ENCODE results near the gene COX19. TPM values are rescaled to one million over a fixed set of nuclear protein-coding genes. Genes with fewer than 3 reads are reported as not detected.

COX19 gene
- total RNA-seq, 1 experiment from 2014 or later: 18.8 TPM

DNA sequence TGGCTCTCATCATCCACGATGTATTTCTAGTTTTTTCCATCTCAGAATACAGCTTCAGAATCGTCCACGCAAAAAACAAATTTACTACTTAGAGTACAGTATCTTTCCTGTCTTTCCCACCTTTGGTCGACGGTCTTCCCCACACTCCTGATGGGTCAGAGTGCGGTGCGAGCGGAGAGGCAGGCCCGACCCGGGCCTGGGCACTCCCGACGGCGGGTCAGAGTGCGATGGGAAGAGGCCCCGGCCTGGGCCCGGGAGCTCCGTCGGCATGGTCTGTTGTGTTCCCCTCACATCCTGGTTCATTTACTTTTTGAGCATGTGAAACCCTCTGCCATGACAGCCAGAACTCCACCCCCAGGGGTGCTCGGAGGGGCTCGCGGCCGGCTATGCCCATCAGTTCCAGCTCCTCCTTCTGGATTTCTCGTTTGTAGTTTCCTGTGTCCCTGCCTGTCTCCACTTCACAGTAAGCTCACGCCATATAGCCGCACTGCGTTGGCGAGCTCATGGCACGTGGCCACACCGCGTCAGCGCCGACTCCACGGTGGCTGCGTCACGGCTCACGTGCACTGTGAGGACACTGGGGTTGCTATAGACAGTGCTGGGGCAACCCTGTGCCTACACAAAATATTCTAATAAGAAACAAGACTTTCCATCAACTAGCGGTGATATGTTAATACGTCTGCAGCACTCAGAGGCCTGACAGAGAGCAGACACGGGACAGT lies 7.8 kb downstream of the COX19 start:
- ChIA-PET CTCF (no interaction called here), POLR2A (ENCODE audit: low non-redundant PET) (no interaction called here)
- Histone ChIP-seq H3K4me3 (ENCODE audit: low read depth, low read length, poor library complexity, severe bottlenecking) (no peak overlapping the region), H3K27me3 (replicated peaks; ENCODE audit: insufficient read depth, low read depth, low read length, poor library complexity) (no peaks in the 10 kb centered on the region), H3K9me3 (ENCODE audit: low read depth, low read length, poor library complexity, severe bottlenecking) (no peaks in the 10 kb centered on the region), H3K4me1 (ENCODE audit: insufficient read depth, low read length, poor library complexity, severe bottlenecking) (peaks cover 18% of the 10 kb centered on the region), H3K27ac (ENCODE audit: low read depth, low read length, poor library complexity, severe bottlenecking) (no peak overlapping the region), H3K36me3 (ENCODE audit: insufficient read depth, low read length, poor library complexity, severe bottlenecking) (peaks cover 52% of the 10 kb centered on the region)
- intact Hi-C loops (cut with micrococcal nuclease; ENCODE audit: unreplicated experiment): no loop called here
- no TSS peak for BruUV-seq (replicated peaks)
- DNase-seq (ENCODE audit: low spot score): no peak
- TF ChIP-seq, protein P1, sequence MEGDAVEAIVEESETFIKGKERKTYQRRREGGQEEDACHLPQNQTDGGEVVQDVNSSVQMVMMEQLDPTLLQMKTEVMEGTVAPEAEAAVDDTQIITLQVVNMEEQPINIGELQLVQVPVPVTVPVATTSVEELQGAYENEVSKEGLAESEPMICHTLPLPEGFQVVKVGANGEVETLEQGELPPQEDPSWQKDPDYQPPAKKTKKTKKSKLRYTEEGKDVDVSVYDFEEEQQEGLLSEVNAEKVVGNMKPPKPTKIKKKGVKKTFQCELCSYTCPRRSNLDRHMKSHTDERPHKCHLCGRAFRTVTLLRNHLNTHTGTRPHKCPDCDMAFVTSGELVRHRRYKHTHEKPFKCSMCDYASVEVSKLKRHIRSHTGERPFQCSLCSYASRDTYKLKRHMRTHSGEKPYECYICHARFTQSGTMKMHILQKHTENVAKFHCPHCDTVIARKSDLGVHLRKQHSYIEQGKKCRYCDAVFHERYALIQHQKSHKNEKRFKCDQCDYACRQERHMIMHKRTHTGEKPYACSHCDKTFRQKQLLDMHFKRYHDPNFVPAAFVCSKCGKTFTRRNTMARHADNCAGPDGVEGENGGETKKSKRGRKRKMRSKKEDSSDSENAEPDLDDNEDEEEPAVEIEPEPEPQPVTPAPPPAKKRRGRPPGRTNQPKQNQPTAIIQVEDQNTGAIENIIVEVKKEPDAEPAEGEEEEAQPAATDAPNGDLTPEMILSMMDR (conservative IDR thresholded peaks at IDR 0.05; ENCODE audit: low read depth, low read length): no peak
- TF ChIP-seq EZH2 (IDR thresholded peaks at IDR 0.05; ENCODE audit: borderline replicate concordance, low read depth, low read length, poor library complexity, severe bottlenecking): no peak

- H3K27me3 ChIP-seq (replicated peaks; ENCODE audit: insufficient read depth, low read depth, low read length, poor library complexity): no peaks in the 10 kb centered on the region
- no peak for TF ChIP-seq EZH2 (IDR thresholded peaks at IDR 0.05; ENCODE audit: borderline replicate concordance, low read depth, low read length, poor library complexity, severe bottlenecking)
- TF ChIP-seq, protein P1 (conservative IDR thresholded peaks at IDR 0.05; ENCODE audit: low read depth, low read length): no peak
- POLR2A ChIA-PET (ENCODE audit: low non-redundant PET): no interaction called here
- H3K4me3 ChIP-seq (ENCODE audit: low read depth, low read length, poor library complexity, severe bottlenecking): no peak overlapping the region
- intact Hi-C loops (cut with micrococcal nuclease; ENCODE audit: unreplicated experiment): no loop called here
- H3K9me3 ChIP-seq (ENCODE audit: low read depth, low read length, poor library complexity, severe bottlenecking): no peaks in the 10 kb centered on the region
- DNase-seq (ENCODE audit: low spot score): no peak
- no peak overlapping the region for H3K27ac ChIP-seq (ENCODE audit: low read depth, low read length, poor library complexity, severe bottlenecking)
- peaks cover 44% of the 10 kb centered on the region for H3K36me3 ChIP-seq (ENCODE audit: insufficient read depth, low read length, poor library complexity, severe bottlenecking)
- H3K4me1 ChIP-seq (ENCODE audit: insufficient read depth, low read length, poor library complexity, severe bottlenecking): peaks cover 18% of the 10 kb centered on the region
- CTCF ChIA-PET: interaction anchor here (0.6 kb wide), 1 partner anchor 290 kb away, joined by 3 read pairs; no protein-coding TSS in a partner anchor
- no TSS peak for BruUV-seq (replicated peaks)
Measured at GRCh38 chr7:966291-967069, 8.9 kb downstream of the COX19 start.

- peak; percentile 87 for DNase-seq (ENCODE audit: low spot score)
- Histone ChIP-seq H3K9me3 (ENCODE audit: low read depth, low read length, poor library complexity, severe bottlenecking) (no peaks in the 10 kb centered on the region), H3K4me3 (ENCODE audit: low read depth, low read length, poor library complexity, severe bottlenecking) (no peak overlapping the region), H3K4me1 (ENCODE audit: insufficient read depth, low read length, poor library complexity, severe bottlenecking) (peaks cover 20% of the 10 kb centered on the region), H3K27me3 (replicated peaks; ENCODE audit: insufficient read depth, low read depth, low read length, poor library complexity) (no peaks in the 10 kb centered on the region), H3K36me3 (ENCODE audit: insufficient read depth, low read length, poor library complexity, severe bottlenecking) (peaks cover 31% of the 10 kb centered on the region), H3K27ac (ENCODE audit: low read depth, low read length, poor library complexity, severe bottlenecking) (peak overlapping the region; percentile 69)
- intact Hi-C loops (cut with micrococcal nuclease; ENCODE audit: unreplicated experiment): no loop called here
- BruUV-seq (replicated peaks): no TSS peak
- ChIA-PET POLR2A (ENCODE audit: low non-redundant PET) (no interaction called here), CTCF (interaction anchor here (0.6 to 1.4 kb wide), 3 partner anchors 58 to 101 kb away, joined by 3 read pairs; no protein-coding TSS in a partner anchor)
- TF ChIP-seq EZH2 (IDR thresholded peaks at IDR 0.05; ENCODE audit: borderline replicate concordance, low read depth, low read length, poor library complexity, severe bottlenecking): no peak
- TF ChIP-seq, protein P1 (conservative IDR thresholded peaks at IDR 0.05; ENCODE audit: low read depth, low read length): peak; percentile 60
Measured at GRCh38 chr7:964401-965231, 10.7 kb downstream of the COX19 start.

Measured in A673 (cell line).